ENCODE results near the gene SHTN1.

The SHTN1 gene

DNA sequence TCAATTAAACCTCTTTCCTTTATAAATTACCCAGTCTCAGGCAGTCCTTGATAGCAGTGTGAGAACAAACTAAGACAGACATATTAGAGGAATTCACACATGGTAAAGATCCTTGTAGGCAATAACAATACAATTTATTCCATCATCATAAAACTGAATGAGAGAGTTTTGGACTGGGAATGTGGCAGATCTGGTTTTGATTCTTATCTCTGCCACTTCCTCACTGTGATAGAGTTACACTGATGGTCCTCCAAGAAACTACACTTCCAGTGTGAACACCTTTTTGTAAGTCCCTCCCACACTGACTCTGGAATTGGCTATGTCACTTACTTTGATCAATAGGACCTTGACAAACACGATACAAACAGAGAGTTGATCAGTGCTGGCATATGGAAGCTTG, 152.7 kb downstream of the SHTN1 start:
- TF ChIP-seq TAF1 (IDR thresholded peaks at IDR 0.05; ENCODE audit: low read depth) (no peak), TEAD4 (IDR thresholded peaks at IDR 0.05) (no peak), FOXM1 (IDR thresholded peaks at IDR 0.05; ENCODE audit: borderline replicate concordance, low read depth) (no peak), YY1 (IDR thresholded peaks at IDR 0.05; ENCODE audit: low read depth) (no peak), TCF12 (IDR thresholded peaks at IDR 0.05; ENCODE audit: low read depth) (no peak), ZBTB7A (IDR thresholded peaks at IDR 0.05; ENCODE audit: low read depth) (no peak), EGR1 (IDR thresholded peaks at IDR 0.05) (no peak), CEBPB (IDR thresholded peaks at IDR 0.05) (no peak), EP300 (IDR thresholded peaks at IDR 0.05; ENCODE audit: borderline replicate concordance) (no peak)
- TF ChIP-seq, protein P1, sequence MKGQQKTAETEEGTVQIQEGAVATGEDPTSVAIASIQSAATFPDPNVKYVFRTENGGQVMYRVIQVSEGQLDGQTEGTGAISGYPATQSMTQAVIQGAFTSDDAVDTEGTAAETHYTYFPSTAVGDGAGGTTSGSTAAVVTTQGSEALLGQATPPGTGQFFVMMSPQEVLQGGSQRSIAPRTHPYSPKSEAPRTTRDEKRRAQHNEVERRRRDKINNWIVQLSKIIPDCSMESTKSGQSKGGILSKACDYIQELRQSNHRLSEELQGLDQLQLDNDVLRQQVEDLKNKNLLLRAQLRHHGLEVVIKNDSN (IDR thresholded peaks at IDR 0.05): no peak
- TF ChIP-seq, protein P2, sequence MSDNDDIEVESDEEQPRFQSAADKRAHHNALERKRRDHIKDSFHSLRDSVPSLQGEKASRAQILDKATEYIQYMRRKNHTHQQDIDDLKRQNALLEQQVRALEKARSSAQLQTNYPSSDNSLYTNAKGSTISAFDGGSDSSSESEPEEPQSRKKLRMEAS (IDR thresholded peaks at IDR 0.05): no peak

DNA sequence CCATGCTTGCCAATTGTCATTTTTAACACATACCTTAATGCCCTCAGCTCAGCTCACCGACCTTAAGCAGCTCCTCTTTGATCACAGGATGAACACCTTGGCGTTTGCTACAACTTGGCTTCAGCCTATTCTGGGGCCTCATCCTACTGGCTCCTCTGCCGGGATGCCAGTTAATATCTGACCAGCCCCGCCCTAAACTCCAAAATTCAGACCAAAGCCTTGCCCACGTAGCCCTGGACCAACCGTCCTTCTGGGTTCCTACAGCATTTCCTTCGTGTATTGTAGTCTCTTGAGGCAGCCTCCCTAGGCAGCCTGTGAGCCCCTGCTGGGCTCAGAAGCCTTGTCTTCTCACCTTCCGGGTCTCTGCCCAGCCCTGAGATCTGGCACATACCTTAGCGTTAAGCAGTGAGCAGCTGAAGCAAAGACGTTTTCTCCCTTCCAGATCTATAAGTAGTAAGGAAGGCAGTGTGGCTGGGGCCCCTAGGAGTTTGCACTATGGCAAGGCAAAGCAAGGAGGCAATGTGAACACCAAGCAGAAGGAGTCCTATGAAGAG, 154.9 kb downstream of the SHTN1 start:
- TF ChIP-seq NFIC (IDR thresholded peaks at IDR 0.05): 0 out of 2 replicates have a peak, but pooled peaks have one; percentile 6
- TF ChIP-seq FOXM1 (IDR thresholded peaks at IDR 0.05; ENCODE audit: borderline replicate concordance, low read depth): no peak

DNA sequence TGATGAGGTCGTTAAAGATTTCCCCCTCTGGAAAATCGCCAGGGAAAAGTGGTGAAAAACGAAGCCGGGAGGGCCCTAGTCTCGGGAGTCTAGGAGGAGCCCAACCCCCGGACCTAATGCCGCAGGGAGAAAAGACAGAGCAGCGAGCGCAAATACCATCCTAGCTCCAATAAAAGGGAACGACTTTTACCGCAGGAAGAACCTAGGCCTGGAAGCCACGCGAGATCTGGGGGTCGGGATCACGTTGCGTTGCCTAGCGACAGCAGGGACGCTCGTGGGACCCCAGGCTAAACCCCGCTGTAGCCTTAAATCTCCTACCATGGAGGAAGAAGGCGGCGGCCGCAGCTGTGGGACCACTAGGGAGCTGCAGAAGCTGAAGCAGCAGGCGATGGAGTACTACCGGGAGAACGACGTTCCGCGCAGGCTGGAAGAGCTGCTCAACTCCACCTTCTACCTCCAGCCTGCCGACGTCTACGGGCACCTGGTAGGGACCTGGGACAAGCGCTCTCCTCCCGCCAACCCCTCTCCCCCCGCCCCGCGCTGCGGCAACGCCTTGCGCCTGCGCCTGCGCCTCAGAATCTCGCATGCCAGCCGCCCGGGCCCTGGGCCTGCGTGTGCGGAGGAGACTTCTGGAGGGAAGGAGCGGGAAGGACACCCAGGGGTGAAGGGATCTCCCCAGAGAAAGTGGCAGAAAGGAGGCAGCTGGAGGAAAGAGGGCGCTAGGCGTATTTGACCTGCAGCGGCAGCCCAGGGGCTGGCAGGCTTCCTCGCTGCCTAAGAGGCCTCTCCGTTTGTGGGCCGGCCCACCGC, 155.5 kb downstream of the SHTN1 start, which contains the start of gene ENO4:
TSS of gene ENO4 (plus strand) at position 252 of the 810 bp plus-strand sequence. CDS start at position 320, 68 bp downstream.
- TF ChIP-seq, protein P3, sequence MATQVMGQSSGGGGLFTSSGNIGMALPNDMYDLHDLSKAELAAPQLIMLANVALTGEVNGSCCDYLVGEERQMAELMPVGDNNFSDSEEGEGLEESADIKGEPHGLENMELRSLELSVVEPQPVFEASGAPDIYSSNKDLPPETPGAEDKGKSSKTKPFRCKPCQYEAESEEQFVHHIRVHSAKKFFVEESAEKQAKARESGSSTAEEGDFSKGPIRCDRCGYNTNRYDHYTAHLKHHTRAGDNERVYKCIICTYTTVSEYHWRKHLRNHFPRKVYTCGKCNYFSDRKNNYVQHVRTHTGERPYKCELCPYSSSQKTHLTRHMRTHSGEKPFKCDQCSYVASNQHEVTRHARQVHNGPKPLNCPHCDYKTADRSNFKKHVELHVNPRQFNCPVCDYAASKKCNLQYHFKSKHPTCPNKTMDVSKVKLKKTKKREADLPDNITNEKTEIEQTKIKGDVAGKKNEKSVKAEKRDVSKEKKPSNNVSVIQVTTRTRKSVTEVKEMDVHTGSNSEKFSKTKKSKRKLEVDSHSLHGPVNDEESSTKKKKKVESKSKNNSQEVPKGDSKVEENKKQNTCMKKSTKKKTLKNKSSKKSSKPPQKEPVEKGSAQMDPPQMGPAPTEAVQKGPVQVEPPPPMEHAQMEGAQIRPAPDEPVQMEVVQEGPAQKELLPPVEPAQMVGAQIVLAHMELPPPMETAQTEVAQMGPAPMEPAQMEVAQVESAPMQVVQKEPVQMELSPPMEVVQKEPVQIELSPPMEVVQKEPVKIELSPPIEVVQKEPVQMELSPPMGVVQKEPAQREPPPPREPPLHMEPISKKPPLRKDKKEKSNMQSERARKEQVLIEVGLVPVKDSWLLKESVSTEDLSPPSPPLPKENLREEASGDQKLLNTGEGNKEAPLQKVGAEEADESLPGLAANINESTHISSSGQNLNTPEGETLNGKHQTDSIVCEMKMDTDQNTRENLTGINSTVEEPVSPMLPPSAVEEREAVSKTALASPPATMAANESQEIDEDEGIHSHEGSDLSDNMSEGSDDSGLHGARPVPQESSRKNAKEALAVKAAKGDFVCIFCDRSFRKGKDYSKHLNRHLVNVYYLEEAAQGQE (IDR thresholded peaks at IDR 0.05; ENCODE audit: low read depth): 0 out of 2 replicates have a peak, but pooled peaks have one; percentile 18
- TF ChIP-seq FOXM1 (IDR thresholded peaks at IDR 0.05; ENCODE audit: borderline replicate concordance, low read depth): 0 out of 2 replicates have a peak, but pooled peaks have one; percentile 34
- 0 out of 2 replicates have a peak, but pooled peaks have one; percentile 42 for TF ChIP-seq YY1 (IDR thresholded peaks at IDR 0.05; ENCODE audit: low read depth)
- no peak for TF ChIP-seq RAD21 (IDR thresholded peaks at IDR 0.05; ENCODE audit: low read depth)
- peak; percentile 80 for TF ChIP-seq TAF1 (IDR thresholded peaks at IDR 0.05; ENCODE audit: low read depth)
- TF ChIP-seq TEAD4 (IDR thresholded peaks at IDR 0.05): peak; percentile 51
- no peak for TF ChIP-seq EGR1 (IDR thresholded peaks at IDR 0.05)
- no peak; the same call in 1 of the 2 replicates for TF ChIP-seq CREB1 (IDR thresholded peaks at IDR 0.05; ENCODE audit: low read depth)
- TF ChIP-seq, protein P2 (IDR thresholded peaks at IDR 0.05): peak; percentile 93
- no peak for TF ChIP-seq EP300 (IDR thresholded peaks at IDR 0.05; ENCODE audit: borderline replicate concordance)
- TF ChIP-seq CEBPB (IDR thresholded peaks at IDR 0.05): no peak
- TF ChIP-seq ZBTB7A (IDR thresholded peaks at IDR 0.05; ENCODE audit: low read depth): peak; percentile 77
- TF ChIP-seq, protein P1 (IDR thresholded peaks at IDR 0.05): 0 out of 2 replicates have a peak, but pooled peaks have one; percentile 2
- no peak; the same call in 1 of the 2 replicates for TF ChIP-seq NFIC (IDR thresholded peaks at IDR 0.05)
- TF ChIP-seq TCF12 (IDR thresholded peaks at IDR 0.05; ENCODE audit: low read depth): peak; percentile 74

DNA sequence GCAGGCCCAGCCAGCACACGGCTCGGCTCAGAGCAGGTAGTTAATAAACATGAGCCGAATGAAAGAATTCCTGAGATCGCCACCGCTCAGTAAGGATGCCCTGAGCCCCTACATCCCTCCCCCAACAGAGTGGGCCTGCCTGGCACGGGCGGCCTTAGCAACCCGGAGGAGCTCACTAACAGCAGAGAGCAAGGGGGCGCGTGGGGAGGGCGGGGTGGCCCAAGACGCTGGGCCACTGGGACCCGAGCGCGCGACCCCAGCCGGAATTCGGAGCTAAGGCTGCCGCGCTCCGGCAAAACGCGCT, 156.1 kb downstream of the SHTN1 start:
- TF ChIP-seq FOXM1 (IDR thresholded peaks at IDR 0.05; ENCODE audit: borderline replicate concordance, low read depth) (no peak), TCF12 (IDR thresholded peaks at IDR 0.05; ENCODE audit: low read depth) (no peak), ZBTB7A (IDR thresholded peaks at IDR 0.05; ENCODE audit: low read depth) (no peak), EGR1 (IDR thresholded peaks at IDR 0.05) (no peak), TEAD4 (IDR thresholded peaks at IDR 0.05) (no peak), RAD21 (IDR thresholded peaks at IDR 0.05; ENCODE audit: low read depth) (no peak), EP300 (IDR thresholded peaks at IDR 0.05; ENCODE audit: borderline replicate concordance) (no peak), CREB1 (IDR thresholded peaks at IDR 0.05; ENCODE audit: low read depth) (no peak), CEBPB (IDR thresholded peaks at IDR 0.05) (no peak), YY1 (IDR thresholded peaks at IDR 0.05; ENCODE audit: low read depth) (no peak), TAF1 (IDR thresholded peaks at IDR 0.05; ENCODE audit: low read depth) (no peak)
- TF ChIP-seq, protein P1 (IDR thresholded peaks at IDR 0.05): no peak
- TF ChIP-seq, protein P2 (IDR thresholded peaks at IDR 0.05): no peak
- TF ChIP-seq, protein P3 (IDR thresholded peaks at IDR 0.05; ENCODE audit: low read depth): no peak
